ENCODE measurements around the gene GRK4.
"Not testable (repeated sequence)": the region's sequence is repeated elsewhere in the genome, so short reads cannot be mapped to it uniquely, and the experiment has no call there.

GRK4 gene

GRCh38 chr4:2942532-2943363 is 20.6 kb upstream of the GRK4 start:
- DNase-seq = no peak

DNA sequence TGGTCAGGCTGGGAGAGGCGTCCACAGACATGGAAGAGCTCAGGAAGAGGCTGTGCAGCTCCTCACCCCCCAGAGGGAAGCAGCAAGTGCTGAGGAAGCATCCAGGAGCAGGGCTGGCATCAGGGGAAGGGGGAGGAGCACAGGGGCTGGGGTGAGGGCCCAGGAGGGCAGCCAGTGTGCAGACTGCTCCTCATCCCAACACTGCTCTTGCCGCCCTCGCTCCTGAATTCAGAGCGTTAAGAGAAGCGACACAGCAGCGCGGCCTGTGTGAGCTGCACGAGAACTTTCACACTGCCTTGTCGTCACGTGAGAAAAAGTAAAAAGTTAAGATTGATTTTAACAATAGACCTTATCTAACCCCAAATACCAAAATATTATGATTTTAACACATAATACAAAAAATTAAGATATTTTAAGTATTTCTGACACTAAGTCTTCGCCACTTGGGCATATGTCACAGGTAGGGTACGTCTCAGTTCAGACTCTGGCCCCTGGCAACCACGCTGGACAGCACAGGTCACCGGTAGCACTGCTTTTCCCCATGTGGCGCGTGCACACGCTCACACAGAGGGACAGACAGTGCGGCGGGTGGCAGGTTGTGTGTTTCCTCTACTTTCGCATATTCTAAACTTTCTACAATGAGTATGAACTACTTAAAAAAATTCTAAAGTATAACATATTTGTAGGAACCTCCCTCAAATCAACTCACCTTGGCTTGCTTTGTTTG is 19.8 kb upstream of the GRK4 start:
- no peak for DNase-seq

DNA sequence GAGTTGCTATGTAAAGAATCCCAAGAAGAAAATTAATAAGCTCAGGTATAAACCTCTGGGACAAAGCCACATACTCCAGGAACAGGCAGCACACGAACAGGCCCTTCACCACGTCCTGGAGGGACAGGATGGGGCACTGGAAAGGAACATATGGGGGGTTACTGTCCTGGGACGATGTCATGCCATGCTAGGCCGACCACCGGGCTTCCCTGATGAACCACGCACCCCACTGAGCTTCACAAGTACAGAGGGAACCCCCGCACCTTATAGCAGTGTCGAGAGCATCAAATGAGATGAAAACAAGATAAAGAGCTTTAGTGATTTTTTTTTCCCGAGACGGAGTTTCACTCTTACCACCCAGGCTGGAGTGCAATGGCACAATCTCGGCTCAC is 19.3 kb upstream of the GRK4 start:
- no peak for DNase-seq

DNA sequence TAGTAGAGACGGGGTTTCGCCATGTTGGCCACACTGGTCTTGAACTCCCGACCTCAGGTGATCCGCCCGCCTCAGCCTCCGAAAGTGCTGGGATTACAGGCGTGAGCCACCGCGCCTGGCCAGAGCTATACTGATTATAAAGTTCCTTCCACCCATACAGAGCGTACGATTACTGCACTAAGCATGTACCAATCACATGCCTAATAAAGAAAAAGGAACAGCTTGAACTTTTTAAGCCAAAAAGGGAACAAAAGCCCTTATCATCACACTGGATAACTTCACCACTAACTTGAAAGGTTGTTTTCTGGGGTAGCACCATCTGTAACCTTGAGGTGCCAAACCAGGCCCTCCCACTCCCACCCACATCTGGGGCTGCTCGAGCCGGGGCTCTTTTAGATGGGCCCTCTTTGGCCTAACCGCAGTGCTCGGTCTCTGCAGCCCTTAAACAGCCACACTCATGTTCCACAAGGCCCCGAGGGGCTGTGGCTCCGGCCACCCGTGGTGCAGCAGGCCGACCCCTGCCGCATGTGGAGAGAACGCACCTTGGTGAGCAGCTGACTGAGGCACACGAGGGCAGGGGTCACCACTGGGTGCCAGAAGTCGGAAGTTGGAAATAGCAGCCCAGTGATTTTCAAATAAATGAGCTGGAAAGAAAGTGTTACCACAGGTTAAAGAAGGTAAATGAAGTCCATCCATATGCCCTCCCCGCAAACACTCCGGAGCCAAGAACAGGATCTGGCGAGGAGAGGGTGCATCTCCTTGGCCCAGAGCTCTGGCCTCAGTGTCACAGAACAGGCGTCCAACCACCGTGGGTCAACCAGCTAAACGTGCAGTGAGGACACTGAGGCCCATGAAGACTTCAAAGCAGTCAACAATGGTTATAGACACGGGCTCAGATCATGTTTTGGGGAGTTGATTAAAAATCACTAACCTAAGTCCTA is 18.5 kb upstream of the GRK4 start:
- no peak for DNase-seq

GRCh38 chr4:2945619-2946604 is 17.5 kb upstream of the GRK4 start:
- DNase-seq = not testable (repeated sequence)

- DNase-seq = no peak
Observed at GRCh38 chr4:2946812-2947600, 16.4 kb upstream of the GRK4 start.

- no peak for DNase-seq
Observed at GRCh38 chr4:2947926-2948325, 15.4 kb upstream of the GRK4 start.

DNA sequence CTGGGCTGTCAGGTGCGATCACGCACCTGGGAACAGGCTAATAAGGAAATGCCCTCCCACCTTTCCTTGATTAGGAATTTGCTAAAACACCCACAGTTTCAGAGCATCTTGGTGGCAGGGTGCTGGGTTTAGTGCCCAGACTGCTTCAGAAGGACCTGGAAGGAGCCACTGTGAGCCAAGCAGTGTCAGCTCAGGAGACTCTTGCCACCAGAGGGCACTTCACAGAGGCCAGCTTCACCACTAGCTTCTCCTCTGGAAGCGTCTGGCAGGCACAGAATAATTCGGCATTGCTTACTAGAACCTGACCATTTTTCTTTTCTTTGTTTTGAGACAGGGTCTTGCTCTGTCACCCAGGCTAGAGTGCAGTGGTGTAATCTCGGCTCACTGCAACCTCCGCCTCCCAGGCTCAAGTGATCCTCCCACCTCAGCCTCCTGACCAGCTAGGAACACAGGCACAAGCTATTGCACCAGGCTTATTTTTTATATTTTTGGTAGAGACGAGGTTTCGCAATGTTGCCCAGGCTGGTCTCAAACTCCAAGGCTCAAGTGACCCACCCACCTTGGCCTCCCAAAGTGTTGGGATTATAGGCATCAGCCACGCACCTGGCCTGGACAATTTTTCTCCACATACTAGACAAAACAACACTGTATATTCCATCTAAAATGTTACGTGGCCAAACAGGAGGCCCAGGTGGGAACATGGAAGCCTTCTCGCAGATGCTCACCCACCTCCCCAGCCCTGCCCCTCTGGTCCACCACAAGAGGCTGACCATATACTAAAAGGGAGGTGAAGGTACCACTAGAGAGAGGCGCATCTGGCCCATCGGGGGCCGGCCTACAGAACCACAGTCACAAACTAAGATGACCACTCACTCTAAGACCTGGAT is 14.2 kb upstream of the GRK4 start:
- no peak for DNase-seq

GRCh38 chr4:2949782-2950125 is 13.6 kb upstream of the GRK4 start:
- DNase-seq = no peak

DNA sequence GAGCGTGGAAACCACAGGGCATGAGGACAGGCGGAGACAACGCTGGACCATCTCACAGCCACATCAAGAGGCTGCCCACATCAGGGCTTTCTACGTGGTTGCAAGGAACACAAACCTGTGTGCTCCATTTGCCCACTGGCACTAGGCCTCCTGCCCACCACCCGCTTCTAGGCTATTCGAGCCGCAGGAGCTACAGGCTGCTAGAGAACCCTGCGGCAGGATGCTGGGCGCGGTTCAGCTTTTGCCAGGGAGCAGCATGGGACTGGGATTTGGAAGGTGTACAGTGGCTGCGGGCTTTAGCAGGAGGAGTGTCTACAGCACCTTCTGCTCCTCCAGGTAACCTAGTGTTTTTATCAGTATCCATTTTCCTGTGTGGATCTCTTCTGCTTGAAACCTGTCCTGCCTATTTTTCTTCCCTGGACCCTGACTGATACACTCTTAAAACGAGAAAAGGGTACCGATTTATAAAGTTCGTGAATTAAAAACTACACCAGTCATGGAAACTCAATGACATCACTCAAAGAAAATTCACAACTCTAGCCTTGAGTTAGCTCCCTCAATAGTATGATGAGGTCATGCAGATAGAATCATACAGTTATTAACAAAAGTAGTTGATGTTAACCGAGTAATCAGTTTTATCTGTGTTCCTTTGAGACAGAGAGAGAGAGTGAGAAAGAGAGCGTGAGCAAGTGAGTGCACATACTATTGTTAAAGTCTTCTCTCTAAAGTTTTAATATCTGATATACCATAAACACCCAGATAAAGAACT is 13.0 kb upstream of the GRK4 start:
- no peak for DNase-seq

- DNase-seq = no peak
Observed at GRCh38 chr4:2953496-2953895, 9.9 kb upstream of the GRK4 start.

DNA sequence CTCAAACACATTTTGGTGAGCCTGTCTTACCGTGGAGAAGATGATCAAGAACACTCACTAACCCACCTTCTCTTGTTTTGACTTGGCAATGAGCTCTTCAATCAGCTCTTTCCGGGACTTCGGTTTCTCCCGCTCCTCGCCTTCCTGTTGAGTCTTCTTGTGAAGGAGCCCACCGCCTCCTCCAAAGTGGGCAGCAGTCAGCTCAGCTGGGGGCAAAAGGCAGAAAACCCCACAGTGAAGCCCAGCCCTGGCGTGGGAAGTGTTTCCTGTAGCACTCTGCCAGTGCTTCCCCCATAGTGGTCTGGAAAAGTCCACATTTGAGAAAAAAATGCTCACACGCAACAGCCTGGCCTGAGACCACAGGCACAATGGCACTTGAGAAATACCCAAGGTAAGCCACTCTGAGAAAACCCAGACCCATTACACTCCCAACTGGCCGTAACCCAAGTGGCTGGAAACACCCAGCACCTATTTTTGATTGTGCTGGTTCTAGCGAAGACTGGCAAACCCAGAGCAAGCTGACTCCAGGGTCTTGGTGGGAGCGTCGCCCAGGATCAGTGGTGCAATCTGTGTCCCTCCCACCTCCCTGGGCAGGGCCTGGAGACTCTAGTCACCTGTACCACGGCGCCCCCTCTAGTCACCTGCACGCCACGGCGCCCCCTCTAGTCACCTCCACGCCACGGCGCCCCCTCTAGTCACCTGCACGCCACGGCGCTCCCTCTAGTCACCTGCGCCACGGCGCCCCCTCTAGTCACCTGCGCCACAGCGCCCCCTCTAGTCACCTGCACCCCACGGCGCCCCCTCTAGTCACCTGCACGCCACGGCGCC is 8.8 kb upstream of the GRK4 start:
- peak; percentile 45 for DNase-seq

- DNase-seq = not testable (repeated sequence)
Observed at GRCh38 chr4:2955186-2956044, 8.0 kb upstream of the GRK4 start.

DNA sequence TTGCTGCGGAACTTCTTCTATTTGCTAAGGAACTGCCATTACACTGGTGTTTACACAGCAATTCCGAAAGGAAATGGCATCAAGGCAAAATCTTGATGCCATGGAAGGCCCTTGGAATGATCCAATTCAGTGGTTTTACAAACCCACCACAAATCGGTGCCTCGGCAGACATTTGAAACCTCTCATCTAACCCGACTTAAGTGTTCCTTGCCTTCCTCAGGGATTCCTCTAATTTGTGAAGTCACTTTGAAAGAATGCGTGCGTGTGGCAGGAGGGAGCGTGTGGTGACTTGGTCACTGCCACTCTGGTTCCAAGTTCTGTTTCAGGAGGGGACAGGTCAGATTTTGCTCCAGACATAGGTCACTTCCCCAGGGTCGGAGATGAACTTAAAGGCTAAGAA is 4.9 kb upstream of the GRK4 start:
- no peak for DNase-seq

GRCh38 chr4:2960450-2960849 is 2.9 kb upstream of the GRK4 start:
- DNase-seq = not testable (repeated sequence)

DNA sequence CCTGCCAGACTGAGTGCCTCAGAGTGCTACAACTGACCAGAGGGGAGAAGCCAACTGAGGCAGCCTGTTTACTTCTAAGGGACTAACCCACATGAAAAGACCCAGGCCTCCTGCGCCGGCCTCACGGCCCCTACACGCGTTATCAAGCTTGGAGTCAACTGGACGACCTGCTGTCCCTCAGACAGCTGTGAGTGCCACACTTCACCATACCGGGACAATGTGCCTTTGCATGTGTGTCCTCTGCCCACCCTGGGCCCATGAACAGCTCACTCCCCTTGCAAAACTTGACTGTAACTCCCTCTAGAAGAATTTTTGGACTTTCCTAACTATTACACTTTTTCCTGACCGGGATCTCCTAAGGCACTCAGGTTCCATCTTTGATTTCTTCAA is 2.0 kb upstream of the GRK4 start:
- DNase-seq = no peak

GRCh38 chr4:2961811-2962441 is 1.4 kb upstream of the GRK4 start:
- no peak for DNase-seq
